Neural progenitor cell (in vitro differentiated cells): Measurements from ENCODE around the gene ATG9A. TPM values are rescaled to one million over a fixed set of nuclear protein-coding genes. Genes with fewer than 3 reads are reported as not detected.

Experiments
- DNase-seq: peaks from one replicate; pipeline ENCODE4 v3.0.0-alpha.2; 2016; ENCODE audit warnings: low spot score
- H2AFZ ChIP-seq: fragments of 200-600 bp; sonication (generic); replicated peaks from 2 replicates; pipeline ENCODE4 v1.6.1; 2016; ENCODE audit warnings: antibody characterized with exemption
- H3F3A ChIP-seq: fragments of 200-600 bp; sonication (generic); 2 replicates; pipeline ENCODE4 v1.6.1; 2016; ENCODE audit warnings: antibody characterized with exemption, low read depth
- H3K27ac ChIP-seq: fragments of 200-600 bp; sonication (generic); 2 replicates; pipeline ENCODE4 v1.5.1; 2016; ENCODE audit warnings: mild to moderate bottlenecking
- H3K27me3 ChIP-seq: fragments of 200-600 bp; sonication (generic); 2 replicates; pipeline ENCODE4 v1.6.1; 2016; ENCODE audit warnings: mild to moderate bottlenecking, moderate library complexity
- H3K36me3 ChIP-seq: fragments of 200-600 bp; sonication (generic); 2 replicates; pipeline ENCODE4 v1.5.1; 2016
- H3K4me1 ChIP-seq: fragments of 200-600 bp; sonication (generic); 2 replicates; pipeline ENCODE4 v1.6.1; 2016; ENCODE audit warnings: mixed run types
- H3K4me2 ChIP-seq: fragments of 200-600 bp; sonication (generic); 2 replicates; pipeline ENCODE4 v1.6.1; 2016
- H3K4me3 ChIP-seq: fragments of 200-600 bp; sonication (generic); 2 replicates; pipeline ENCODE4 v1.5.1; 2016
- H3K79me2 ChIP-seq: fragments of 200-600 bp; sonication (generic); 2 replicates; pipeline ENCODE4 v1.6.1; 2016; ENCODE audit warnings: low read depth
- H3K9ac ChIP-seq: fragments of 200-600 bp; sonication (generic); 2 replicates; pipeline ENCODE4 v1.6.1; 2016
- H3K9me3 ChIP-seq: fragments of 200-600 bp; sonication (generic); 2 replicates; pipeline ENCODE4 v1.5.1; 2016; ENCODE audit warnings: low read depth
- H4K20me1 ChIP-seq: fragments of 200-600 bp; sonication (generic); 2 replicates; pipeline ENCODE4 v1.6.1; 2016; ENCODE audit warnings: low read depth
- H3K27ac Mint-ChIP-seq: 3 replicates; pipeline ENCODE4 v1.8.0; 2021; ENCODE audit warnings: mixed read lengths
- H3K27me3 Mint-ChIP-seq: 2 replicates; pipeline ENCODE4 v1.8.0; 2022; ENCODE audit warnings: low read depth, mild to moderate bottlenecking, inconsistent platforms, moderate library complexity, mixed read lengths; ENCODE audit not compliant: insufficient read depth
- H3K36me3 Mint-ChIP-seq: 3 replicates; pipeline ENCODE4 v1.8.0; 2021; ENCODE audit warnings: mixed read lengths
- H3K4me1 Mint-ChIP-seq: 3 replicates; pipeline ENCODE4 v1.8.0; 2021; ENCODE audit warnings: mixed read lengths
- H3K4me3 Mint-ChIP-seq: 3 replicates; pipeline ENCODE4 v1.8.0; 2021; ENCODE audit warnings: mild to moderate bottlenecking, moderate library complexity, mixed read lengths
- H3K9me3 Mint-ChIP-seq: 3 replicates; pipeline ENCODE4 v1.8.0; 2020; ENCODE audit warnings: mixed read lengths
- EZH2 ChIP-seq: fragments of 200-600 bp; sonication (generic); IDR thresholded peaks from 2 replicates; pipeline ENCODE4 v1.6.1; 2017; ENCODE audit warnings: antibody characterized with exemption, mild to moderate bottlenecking, moderate library complexity
- EZH2phosphoT487 ChIP-seq: fragments of 200-600 bp; sonication (generic); IDR thresholded peaks from 2 replicates; pipeline ENCODE4 v1.6.1; 2017; ENCODE audit warnings: antibody characterized with exemption
- total RNA-seq: library from RNA; depleted of rRNA; stranded (reverse); fragments of >200 nt; gene quantifications from 2 replicates; pipeline ENCODE4 v1.2.3, GENCODE V29; 2015; ENCODE audit warnings: low replicate concordance
- TF ChIP-seq, protein P1 (sequence below): fragments of 200-600 bp; sonication (generic); IDR thresholded peaks from 2 replicates; pipeline ENCODE4 v1.5.1; 2017; ENCODE audit warnings: antibody characterized with exemption, mild to moderate bottlenecking

ATG9A gene
- total RNA-seq, 1 donor from 2014 or later = 32.7 TPM

DNA sequence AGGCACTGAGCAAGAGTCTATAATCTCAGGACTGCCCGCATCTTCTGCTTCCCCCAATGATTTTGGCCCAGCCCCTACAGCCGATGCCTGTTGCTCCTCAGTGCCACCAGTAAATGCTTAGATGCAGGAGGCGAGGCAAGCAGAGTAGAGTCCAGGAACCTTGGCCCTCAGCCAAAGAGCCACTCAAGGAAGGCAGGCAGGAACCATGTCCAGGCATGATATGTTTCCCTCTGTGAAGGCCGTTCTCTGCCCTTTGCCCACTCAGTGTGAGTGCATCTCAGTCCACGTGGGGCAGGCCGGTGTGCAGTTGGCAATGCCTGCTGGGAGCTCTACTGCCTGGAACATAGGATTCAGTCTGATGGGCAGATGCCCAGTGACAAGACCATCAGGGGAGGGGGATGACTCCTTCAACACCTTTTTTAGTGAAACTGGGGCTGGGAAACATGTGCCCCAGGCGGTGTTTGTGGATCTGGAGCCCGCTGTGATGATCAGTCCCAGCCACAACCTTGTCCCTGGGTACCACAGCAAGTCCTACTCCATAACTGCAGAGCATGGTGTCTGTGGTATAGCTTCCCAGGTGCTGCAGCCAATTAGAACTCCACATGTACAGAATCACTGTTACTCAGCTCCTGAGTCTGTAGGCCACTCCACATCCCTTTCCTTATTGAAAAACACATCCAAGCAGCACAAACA, 40.1 kb upstream of the ATG9A start:
- no peak overlapping the region for H2AFZ ChIP-seq
- Mint-ChIP-seq H3K9me3 (no peaks in the 10 kb centered on the region), H3K4me1 (peaks cover 2% of the 10 kb centered on the region), H3K4me3 (peak overlapping the region; percentile 5), H3K27me3 (peaks cover 23% of the 10 kb centered on the region), H3K36me3 (no peaks in the 10 kb centered on the region), H3K27ac (no peak overlapping the region)
- H3K27me3 ChIP-seq = peaks cover 8% of the 10 kb centered on the region
- no peak overlapping the region for H3K4me2 ChIP-seq
- H3K9me3 ChIP-seq = no peaks in the 10 kb centered on the region
- peaks cover 4% of the 10 kb centered on the region for H3K4me1 ChIP-seq
- H3K4me3 ChIP-seq = no peak overlapping the region
- no peaks in the 10 kb centered on the region for H3K36me3 ChIP-seq
- no peak for DNase-seq
- H4K20me1 ChIP-seq = no peaks in the 10 kb centered on the region
- no peak overlapping the region for H3K9ac ChIP-seq
- TF ChIP-seq, protein P1, sequence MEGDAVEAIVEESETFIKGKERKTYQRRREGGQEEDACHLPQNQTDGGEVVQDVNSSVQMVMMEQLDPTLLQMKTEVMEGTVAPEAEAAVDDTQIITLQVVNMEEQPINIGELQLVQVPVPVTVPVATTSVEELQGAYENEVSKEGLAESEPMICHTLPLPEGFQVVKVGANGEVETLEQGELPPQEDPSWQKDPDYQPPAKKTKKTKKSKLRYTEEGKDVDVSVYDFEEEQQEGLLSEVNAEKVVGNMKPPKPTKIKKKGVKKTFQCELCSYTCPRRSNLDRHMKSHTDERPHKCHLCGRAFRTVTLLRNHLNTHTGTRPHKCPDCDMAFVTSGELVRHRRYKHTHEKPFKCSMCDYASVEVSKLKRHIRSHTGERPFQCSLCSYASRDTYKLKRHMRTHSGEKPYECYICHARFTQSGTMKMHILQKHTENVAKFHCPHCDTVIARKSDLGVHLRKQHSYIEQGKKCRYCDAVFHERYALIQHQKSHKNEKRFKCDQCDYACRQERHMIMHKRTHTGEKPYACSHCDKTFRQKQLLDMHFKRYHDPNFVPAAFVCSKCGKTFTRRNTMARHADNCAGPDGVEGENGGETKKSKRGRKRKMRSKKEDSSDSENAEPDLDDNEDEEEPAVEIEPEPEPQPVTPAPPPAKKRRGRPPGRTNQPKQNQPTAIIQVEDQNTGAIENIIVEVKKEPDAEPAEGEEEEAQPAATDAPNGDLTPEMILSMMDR = no peak
- TF ChIP-seq EZH2phosphoT487 (no peak), EZH2 (no peak)
- H3K79me2 ChIP-seq = no peaks in the 10 kb centered on the region
- H3K27ac ChIP-seq = no peak overlapping the region
- H3F3A ChIP-seq = no peaks in the 10 kb centered on the region

DNA sequence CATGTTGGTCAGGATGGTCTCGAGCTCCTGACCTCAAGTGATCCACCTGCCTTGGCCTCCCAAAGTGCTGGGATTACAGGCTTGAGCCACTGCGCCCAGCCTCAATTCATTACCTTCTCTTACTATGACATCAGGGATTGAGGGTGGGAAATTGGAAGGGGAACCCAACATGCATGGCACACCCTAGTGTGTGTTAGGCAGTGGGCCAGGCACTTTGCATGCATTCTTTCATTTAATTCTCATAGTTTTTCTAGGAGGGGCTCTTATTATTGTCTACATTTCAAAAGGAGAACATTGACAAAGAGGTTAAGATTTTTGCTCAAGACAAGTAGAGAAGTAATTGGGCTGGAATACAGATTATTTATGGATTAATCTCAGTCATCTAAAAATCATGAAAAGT, 38.9 kb upstream of the ATG9A start:
- Mint-ChIP-seq H3K4me3 (no peak overlapping the region), H3K36me3 (no peaks in the 10 kb centered on the region), H3K27ac (no peak overlapping the region), H3K27me3 (peaks cover 18% of the 10 kb centered on the region), H3K9me3 (no peaks in the 10 kb centered on the region), H3K4me1 (no peaks in the 10 kb centered on the region)
- no peak for DNase-seq
- H3K79me2 ChIP-seq = no peaks in the 10 kb centered on the region
- no peak overlapping the region for H3K27ac ChIP-seq
- no peak overlapping the region for H3K4me2 ChIP-seq
- peaks cover 4% of the 10 kb centered on the region for H3K4me1 ChIP-seq
- H3K9ac ChIP-seq = no peak overlapping the region
- TF ChIP-seq, protein P1 = no peak
- TF ChIP-seq EZH2 (no peak), EZH2phosphoT487 (no peak)
- H3K9me3 ChIP-seq = no peaks in the 10 kb centered on the region
- H2AFZ ChIP-seq = no peak overlapping the region
- peaks cover 8% of the 10 kb centered on the region for H3K27me3 ChIP-seq
- H3K4me3 ChIP-seq = no peak overlapping the region
- no peaks in the 10 kb centered on the region for H4K20me1 ChIP-seq
- no peaks in the 10 kb centered on the region for H3F3A ChIP-seq
- H3K36me3 ChIP-seq = no peaks in the 10 kb centered on the region

DNA sequence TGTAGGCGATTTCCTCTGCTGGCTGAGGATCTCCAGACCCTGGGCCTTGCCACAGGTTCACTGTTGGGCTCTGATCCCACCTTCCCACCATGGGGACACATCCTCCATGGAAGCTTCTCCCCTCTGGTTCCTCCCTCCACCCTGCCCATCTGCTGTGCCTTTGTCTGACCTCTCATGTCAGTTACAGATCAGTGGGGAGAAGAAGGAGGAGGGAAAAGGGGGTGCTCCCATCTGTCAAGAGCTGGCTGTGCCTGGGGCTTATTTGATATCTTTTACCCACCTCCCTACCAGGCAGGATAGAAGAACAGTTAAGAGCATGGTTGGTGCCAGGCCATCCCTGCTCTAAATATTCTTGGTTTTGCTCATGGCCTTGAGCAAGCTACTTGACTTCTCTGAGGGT, 37.5 kb upstream of the ATG9A start:
- Mint-ChIP-seq H3K4me1 (no peaks in the 10 kb centered on the region), H3K9me3 (no peaks in the 10 kb centered on the region), H3K27me3 (peaks cover 20% of the 10 kb centered on the region), H3K36me3 (no peaks in the 10 kb centered on the region), H3K27ac (no peak overlapping the region), H3K4me3 (no peak overlapping the region)
- H3K4me2 ChIP-seq = no peak overlapping the region
- DNase-seq = no peak
- H4K20me1 ChIP-seq = no peaks in the 10 kb centered on the region
- no peaks in the 10 kb centered on the region for H3F3A ChIP-seq
- peaks cover 4% of the 10 kb centered on the region for H3K4me1 ChIP-seq
- H3K27me3 ChIP-seq = peaks cover 12% of the 10 kb centered on the region
- no peak overlapping the region for H3K4me3 ChIP-seq
- no peak overlapping the region for H3K27ac ChIP-seq
- no peaks in the 10 kb centered on the region for H3K79me2 ChIP-seq
- no peaks in the 10 kb centered on the region for H3K9me3 ChIP-seq
- no peak for TF ChIP-seq EZH2
- TF ChIP-seq, protein P1 = no peak
- no peak for TF ChIP-seq EZH2phosphoT487
- H3K9ac ChIP-seq = no peak overlapping the region
- H3K36me3 ChIP-seq = no peaks in the 10 kb centered on the region
- H2AFZ ChIP-seq = no peak overlapping the region
